Activated CD4-positive, alpha-beta T cell treated with anti-CD3 and anti-CD28 coated beads, Interleukin-2, amount 10 ng/mL, durations not matched to agents 24 days and 14 days (primary cell): Measurements from ENCODE around the gene DPF1. TPM values are rescaled to one million over a fixed set of nuclear protein-coding genes. Genes with fewer than 3 reads are reported as not detected.
A peak's percentile ranks its signal among the peaks of the same experiment; 100 is the strongest.

Experiments
- DNase-seq: peaks from one replicate; pipeline ENCODE4 v3.0.0; 2022
- H3K27ac Mint-ChIP-seq: one replicate; pipeline ENCODE4 v1.8.0; 2022; ENCODE audit warnings: mild to moderate bottlenecking, mixed read lengths
- H3K27me3 Mint-ChIP-seq: one replicate; pipeline ENCODE4 v1.8.0; 2022; ENCODE audit warnings: mixed read lengths
- H3K36me3 Mint-ChIP-seq: one replicate; pipeline ENCODE4 v1.8.0; 2022; ENCODE audit warnings: low read depth, mild to moderate bottlenecking, mixed read lengths
- H3K4me1 Mint-ChIP-seq: one replicate; pipeline ENCODE4 v1.8.0; 2021; ENCODE audit warnings: mixed read lengths
- H3K4me3 Mint-ChIP-seq: one replicate; pipeline ENCODE4 v1.8.0; 2022; ENCODE audit warnings: mild to moderate bottlenecking, moderate library complexity, mixed read lengths
- H3K9me3 Mint-ChIP-seq: one replicate; pipeline ENCODE4 v1.8.0; 2021; ENCODE audit warnings: mixed read lengths
- intact Hi-C: fragments of 100-400 bp; cut with micrococcal nuclease; formaldehyde crosslinking; loops from one replicate; pipeline ENCODE4 v1.15.1; 2023
- total RNA-seq: library from RNA; stranded (reverse); gene quantifications from 2 replicates; pipeline ENCODE4 v1.2.3, GENCODE V29; 2022

DPF1 gene
- total RNA-seq, 1 donor from 2014 or later = 2.0 TPM

DNA sequence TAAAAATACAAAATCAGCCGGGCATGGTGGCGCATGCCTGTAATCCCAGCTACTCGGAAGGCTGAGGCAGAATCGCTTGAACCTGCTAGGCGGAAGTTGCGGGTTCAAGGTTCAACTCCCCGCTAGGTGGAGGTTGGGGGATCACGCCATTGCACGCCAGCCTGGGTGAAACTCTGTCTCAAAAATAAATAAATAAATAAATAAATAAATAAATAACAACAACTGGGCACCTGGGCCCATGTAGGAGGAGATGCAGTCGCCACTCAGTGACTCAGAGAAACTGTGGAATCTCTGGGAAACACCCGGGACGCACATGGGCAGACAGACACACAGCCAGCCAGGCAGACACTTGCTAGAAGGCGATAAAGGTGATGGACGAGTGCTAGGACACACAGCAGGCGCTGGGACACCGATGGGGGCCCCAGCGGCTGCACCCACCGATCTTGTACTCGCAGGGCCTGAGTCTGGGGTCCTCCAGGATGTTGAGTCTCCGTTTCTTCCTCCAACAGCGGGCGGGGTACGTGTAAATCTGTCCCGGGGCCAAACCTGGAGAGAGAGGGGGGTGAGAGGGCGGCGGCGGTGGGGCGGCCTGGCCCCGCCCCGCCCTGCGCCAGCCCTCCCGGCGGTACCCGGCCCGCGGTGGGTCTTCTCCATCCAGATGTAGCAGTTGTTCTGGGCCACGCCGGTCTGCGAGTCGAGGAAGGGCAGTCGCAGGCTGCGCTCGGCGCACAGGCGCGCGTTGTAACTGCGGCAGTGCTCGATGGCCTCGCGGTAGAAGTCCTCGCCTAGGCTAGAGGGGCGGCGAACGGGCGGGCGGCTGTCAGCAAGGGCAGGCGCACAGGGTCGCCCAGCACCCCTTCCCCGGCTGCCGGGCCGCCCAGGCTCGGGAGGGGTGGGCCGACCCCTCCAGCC lies 1.8 kb downstream of the DPF1 start:
- no peak overlapping the region for H3K4me3 Mint-ChIP-seq
- H3K9me3 Mint-ChIP-seq = no peaks in the 10 kb centered on the region
- H3K27me3 Mint-ChIP-seq = peaks cover 46% of the 10 kb centered on the region
- H3K4me1 Mint-ChIP-seq = peaks cover 16% of the 10 kb centered on the region
- no peaks in the 10 kb centered on the region for H3K36me3 Mint-ChIP-seq
- no peak overlapping the region for H3K27ac Mint-ChIP-seq
- intact Hi-C loops = loop anchor here (10.0 kb wide), 1 partner anchor 77 kb away; no protein-coding TSS in a partner anchor
- DNase-seq = no peak

DNA sequence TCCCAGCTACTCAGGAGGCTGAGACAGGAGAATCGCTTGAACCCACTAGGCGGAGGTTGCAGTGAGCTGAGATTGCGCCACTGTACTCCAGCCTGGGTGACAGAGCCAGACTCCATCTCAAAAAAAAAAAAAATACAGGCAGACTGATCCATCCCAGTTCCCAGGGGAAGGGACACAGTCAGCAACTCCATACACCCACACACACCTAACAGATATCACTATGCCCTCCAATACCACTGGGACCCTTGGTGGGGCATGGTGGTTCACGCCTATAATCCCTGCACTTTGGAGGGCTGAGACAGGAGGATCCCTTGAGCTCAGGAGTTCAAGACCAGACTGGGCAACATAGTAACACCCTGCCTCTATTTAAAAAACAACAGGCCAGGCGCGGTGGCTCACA lies 2.6 kb downstream of the DPF1 start:
- H3K4me1 Mint-ChIP-seq = peaks cover 15% of the 10 kb centered on the region
- no peak overlapping the region for H3K27ac Mint-ChIP-seq
- no peak overlapping the region for H3K4me3 Mint-ChIP-seq
- peaks cover 39% of the 10 kb centered on the region for H3K27me3 Mint-ChIP-seq
- intact Hi-C loops = loop anchor here (10.0 kb wide), 1 partner anchor 77 kb away; no protein-coding TSS in a partner anchor
- no peaks in the 10 kb centered on the region for H3K9me3 Mint-ChIP-seq
- DNase-seq = no peak
- no peaks in the 10 kb centered on the region for H3K36me3 Mint-ChIP-seq

GRCh38 chr19:38219221-38219620 lies 4.8 kb downstream of the DPF1 start:
- no peak for DNase-seq
- Mint-ChIP-seq H3K27ac (no peak overlapping the region), H3K9me3 (no peaks in the 10 kb centered on the region), H3K4me1 (peaks cover 12% of the 10 kb centered on the region), H3K36me3 (no peaks in the 10 kb centered on the region), H3K27me3 (peaks cover 36% of the 10 kb centered on the region), H3K4me3 (no peak overlapping the region)
- intact Hi-C loops = no loop called here

DNA sequence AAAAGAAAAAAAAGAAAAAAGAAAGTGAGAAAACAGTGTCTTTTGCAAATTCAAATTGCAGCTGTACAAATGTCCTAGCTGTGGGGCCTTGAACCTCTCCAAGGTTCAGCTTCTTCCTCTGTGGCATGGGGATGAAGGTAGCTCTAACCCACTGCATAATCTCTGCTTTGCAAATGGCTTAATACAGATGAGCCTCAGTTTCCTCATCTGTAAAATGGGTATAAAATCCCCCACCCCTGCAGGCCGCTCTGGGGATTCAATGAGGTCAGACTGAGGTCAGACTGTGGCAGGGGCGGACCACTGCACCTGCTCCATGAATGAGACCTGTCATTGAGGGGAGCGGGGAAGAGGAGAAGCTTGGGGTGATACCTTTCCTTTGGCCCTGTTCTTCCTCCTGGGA lies 5.8 kb downstream of the DPF1 start:
- H3K4me1 Mint-ChIP-seq = peaks cover 16% of the 10 kb centered on the region
- H3K27me3 Mint-ChIP-seq = peaks cover 34% of the 10 kb centered on the region
- no peaks in the 10 kb centered on the region for H3K9me3 Mint-ChIP-seq
- DNase-seq = no peak
- peaks cover 4% of the 10 kb centered on the region for H3K36me3 Mint-ChIP-seq
- H3K4me3 Mint-ChIP-seq = no peak overlapping the region
- H3K27ac Mint-ChIP-seq = no peak overlapping the region
- intact Hi-C loops = no loop called here

- intact Hi-C loops = no loop called here
- Mint-ChIP-seq H3K27ac (no peak overlapping the region), H3K36me3 (peaks cover 4% of the 10 kb centered on the region), H3K27me3 (peaks cover 32% of the 10 kb centered on the region), H3K4me1 (peaks cover 12% of the 10 kb centered on the region), H3K9me3 (no peaks in the 10 kb centered on the region), H3K4me3 (no peak overlapping the region)
- DNase-seq = no peak
Observed at GRCh38 chr19:38216785-38217641, 7.0 kb downstream of the DPF1 start.

DNA sequence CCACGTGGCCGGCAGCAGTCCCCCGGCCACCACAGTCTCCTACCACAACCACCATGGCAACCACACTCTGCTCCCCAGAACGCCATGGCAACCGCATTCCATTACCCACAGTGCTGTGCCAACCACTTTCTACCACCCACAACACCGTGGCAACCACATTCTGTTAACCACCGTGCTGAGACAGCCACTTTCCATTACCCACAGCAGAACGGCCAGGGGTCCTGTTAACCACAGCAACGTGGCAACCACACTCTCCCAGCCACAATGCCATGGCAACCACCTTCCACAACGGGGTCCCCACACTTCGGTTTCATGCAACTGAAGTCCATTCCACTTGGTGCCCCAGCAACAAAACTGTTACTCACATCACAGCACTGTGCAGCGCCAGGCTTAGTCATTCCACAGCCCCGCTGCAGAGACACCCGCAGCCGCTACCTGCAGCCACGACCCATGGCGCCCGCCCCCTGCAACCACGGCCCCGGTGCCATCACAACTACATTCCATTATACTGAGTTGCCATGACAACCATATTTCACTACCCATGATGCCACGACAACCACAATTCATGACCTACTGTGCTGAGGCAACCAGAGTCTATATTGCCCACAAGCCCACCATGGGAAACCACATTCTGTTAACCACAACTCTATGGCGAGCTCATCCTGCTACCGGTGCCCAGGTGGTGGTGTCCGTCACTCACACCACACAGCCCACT lies 10.0 kb downstream of the DPF1 start:
- peak; percentile 87 for DNase-seq
- Mint-ChIP-seq H3K27ac (peak overlapping the region; percentile 84), H3K9me3 (no peaks in the 10 kb centered on the region), H3K4me1 (peaks cover 18% of the 10 kb centered on the region), H3K36me3 (peaks cover 6% of the 10 kb centered on the region), H3K4me3 (peak overlapping the region; percentile 49), H3K27me3 (peaks cover 37% of the 10 kb centered on the region)
- intact Hi-C loops = no loop called here

DNA sequence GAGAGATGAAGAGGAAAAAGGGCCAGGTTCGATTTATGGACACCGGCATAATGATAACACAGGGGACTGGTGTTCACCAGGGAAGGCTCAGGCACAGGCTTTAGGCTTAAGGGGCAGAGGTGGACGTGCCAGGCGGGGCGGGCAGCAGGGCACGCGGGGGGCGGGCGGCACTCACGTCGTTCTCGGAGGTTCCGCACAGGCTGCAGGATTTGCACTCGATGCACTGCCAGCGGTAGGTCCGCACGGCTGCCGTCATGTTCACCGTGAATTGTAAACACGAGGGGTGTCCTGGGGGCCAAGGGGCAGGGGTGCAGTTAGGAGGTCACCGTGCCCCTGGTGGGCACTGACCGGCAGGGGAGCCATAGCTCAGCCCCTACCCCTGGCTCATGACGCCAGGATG lies 10.6 kb downstream of the DPF1 start:
- Mint-ChIP-seq H3K27ac (peak overlapping the region; percentile 84), H3K27me3 (peaks cover 39% of the 10 kb centered on the region), H3K4me1 (peaks cover 18% of the 10 kb centered on the region)

GRCh38 chr19:38211766-38212165 lies 12.3 kb downstream of the DPF1 start:
- H3K27me3 Mint-ChIP-seq = peaks cover 42% of the 10 kb centered on the region
- peaks cover 18% of the 10 kb centered on the region for H3K4me1 Mint-ChIP-seq
- no peak overlapping the region for H3K27ac Mint-ChIP-seq
- peaks cover 6% of the 10 kb centered on the region for H3K36me3 Mint-ChIP-seq
- intact Hi-C loops = no loop called here
- H3K4me3 Mint-ChIP-seq = no peak overlapping the region
- no peaks in the 10 kb centered on the region for H3K9me3 Mint-ChIP-seq
- DNase-seq = no peak

More for the DNA sequence above, 10.6 kb downstream of the DPF1 start:
- H3K36me3 Mint-ChIP-seq = peaks cover 6% of the 10 kb centered on the region
- intact Hi-C loops = no loop called here
- DNase-seq = no peak
- no peak overlapping the region for H3K4me3 Mint-ChIP-seq
- no peaks in the 10 kb centered on the region for H3K9me3 Mint-ChIP-seq

DNA sequence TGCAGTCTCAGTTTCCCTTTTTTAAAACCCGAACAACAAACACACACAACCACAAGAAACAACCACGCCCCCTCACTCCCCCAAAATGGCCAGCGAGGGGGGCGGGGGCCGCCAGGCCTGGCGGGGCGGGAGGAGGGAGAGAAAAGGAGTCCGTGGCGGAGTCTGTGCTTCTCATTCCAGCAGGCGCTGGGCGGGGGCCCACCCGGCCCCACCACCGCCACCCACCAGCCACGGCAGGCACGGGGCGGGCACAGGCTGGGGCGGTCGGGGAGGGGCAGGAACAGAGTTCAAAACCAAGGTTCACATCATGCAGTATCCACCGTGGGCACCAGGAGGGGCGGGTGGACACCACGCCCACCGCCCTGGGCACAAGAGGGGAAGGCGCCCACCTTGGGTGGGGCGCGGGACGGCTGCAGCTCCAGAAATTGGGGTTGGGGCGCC lies 12.9 kb downstream of the DPF1 start:
- intact Hi-C loops = no loop called here
- DNase-seq = no peak
- H3K9me3 Mint-ChIP-seq = no peaks in the 10 kb centered on the region
- peaks cover 42% of the 10 kb centered on the region for H3K27me3 Mint-ChIP-seq
- peaks cover 6% of the 10 kb centered on the region for H3K36me3 Mint-ChIP-seq
- no peak overlapping the region for H3K4me3 Mint-ChIP-seq
- H3K4me1 Mint-ChIP-seq = peaks cover 18% of the 10 kb centered on the region
- H3K27ac Mint-ChIP-seq = no peak overlapping the region

DNA sequence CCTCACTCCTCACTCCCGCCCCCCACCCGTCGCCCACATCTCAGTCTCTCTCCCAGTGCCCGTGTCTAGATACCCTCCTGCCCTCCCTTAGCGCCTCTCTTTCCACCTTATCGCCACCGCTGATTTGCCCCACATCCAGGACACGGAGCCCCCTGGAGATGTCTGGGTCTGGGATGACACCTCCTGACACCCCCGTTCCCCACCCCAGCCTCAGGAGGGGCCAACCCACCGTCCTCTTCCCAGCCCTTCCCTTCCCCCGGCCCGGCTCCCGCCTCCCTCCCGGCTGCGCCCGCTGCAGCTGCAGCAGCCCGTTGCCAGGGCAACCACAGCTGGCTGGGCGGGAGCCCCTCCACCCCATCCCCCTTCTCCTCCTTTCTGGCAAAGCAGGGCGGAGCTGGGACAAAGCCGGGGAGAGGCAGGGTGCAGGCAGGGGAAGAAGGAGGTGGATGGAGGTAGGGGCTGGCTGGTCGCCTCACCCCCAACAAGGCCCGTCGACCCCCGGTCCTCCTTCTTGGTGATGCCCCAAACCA lies 13.5 kb downstream of the DPF1 start:
- H3K4me1 Mint-ChIP-seq = peaks cover 18% of the 10 kb centered on the region
- intact Hi-C loops = no loop called here
- DNase-seq = no peak
- H3K27me3 Mint-ChIP-seq = peaks cover 39% of the 10 kb centered on the region
- no peak overlapping the region for H3K4me3 Mint-ChIP-seq
- no peaks in the 10 kb centered on the region for H3K9me3 Mint-ChIP-seq
- no peak overlapping the region for H3K27ac Mint-ChIP-seq
- H3K36me3 Mint-ChIP-seq = peaks cover 6% of the 10 kb centered on the region

DNA sequence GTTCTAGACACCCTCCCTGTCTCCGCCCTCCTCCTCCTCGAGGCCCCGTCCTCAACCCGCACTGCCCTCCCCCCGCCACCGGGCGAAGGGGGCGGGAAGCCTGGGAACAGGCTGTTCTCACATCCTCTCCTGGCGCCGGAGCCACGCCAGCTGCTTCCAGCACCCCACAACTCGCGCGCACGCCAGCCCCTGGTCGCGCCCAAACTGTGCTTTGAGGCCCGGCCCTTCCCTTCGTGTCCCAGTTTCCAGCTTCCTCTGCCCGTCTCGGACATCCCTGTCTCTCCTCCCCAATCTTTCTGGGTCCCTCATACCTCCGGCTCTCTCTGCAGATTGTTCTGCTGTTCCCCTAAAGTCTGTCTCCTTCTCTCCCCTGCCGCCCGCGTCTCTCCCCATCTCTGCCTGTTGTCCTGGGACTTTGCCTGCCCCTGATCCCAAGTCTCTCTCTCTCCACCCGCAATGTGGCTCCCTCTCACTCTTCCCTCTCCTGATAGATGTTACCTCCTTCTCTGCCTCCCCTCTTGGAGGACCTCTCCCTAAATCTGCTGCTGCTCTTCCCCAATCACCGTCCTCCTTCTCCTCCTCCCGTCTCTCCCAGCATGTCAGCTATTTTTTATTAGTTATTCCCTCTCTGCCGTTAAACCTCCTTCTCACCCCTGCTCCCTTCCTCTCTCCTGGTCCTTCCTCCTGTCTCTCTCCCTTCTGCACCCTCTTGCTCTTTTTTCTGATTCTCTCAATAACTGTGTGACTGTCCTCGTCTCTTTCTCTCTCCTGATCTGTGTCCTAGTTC lies 14.2 kb downstream of the DPF1 start:
- H3K27ac Mint-ChIP-seq = no peak overlapping the region
- DNase-seq = no peak
- no peak overlapping the region for H3K4me3 Mint-ChIP-seq
- H3K4me1 Mint-ChIP-seq = peaks cover 18% of the 10 kb centered on the region
- H3K27me3 Mint-ChIP-seq = peaks cover 39% of the 10 kb centered on the region
- H3K36me3 Mint-ChIP-seq = peaks cover 6% of the 10 kb centered on the region
- no peaks in the 10 kb centered on the region for H3K9me3 Mint-ChIP-seq
- intact Hi-C loops = no loop called here

DNA sequence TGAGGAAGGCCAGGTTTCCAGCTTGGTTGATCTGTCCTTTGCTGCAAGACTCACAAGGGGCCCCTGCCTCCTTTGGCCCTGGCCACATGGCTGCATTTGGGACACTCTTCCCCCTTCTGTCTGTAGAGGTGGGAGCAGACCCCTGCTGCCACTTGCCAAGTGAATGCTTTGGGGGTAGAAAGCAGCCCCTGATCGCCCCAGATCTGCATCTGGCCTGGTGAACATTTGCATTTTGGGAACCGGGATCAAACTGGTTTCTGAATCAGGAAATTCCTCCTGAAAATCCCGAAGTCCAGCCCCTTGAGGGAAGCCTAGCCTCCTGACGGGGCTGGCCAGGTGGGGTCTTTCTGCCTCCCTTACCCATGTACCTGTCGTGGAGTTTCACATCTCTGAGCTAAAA lies 14.9 kb downstream of the DPF1 start:
- Mint-ChIP-seq H3K4me1 (peaks cover 13% of the 10 kb centered on the region), H3K4me3 (no peak overlapping the region), H3K27me3 (peaks cover 34% of the 10 kb centered on the region), H3K27ac (no peak overlapping the region), H3K36me3 (peaks cover 6% of the 10 kb centered on the region), H3K9me3 (no peaks in the 10 kb centered on the region)
- DNase-seq = no peak
- intact Hi-C loops = no loop called here

DNA sequence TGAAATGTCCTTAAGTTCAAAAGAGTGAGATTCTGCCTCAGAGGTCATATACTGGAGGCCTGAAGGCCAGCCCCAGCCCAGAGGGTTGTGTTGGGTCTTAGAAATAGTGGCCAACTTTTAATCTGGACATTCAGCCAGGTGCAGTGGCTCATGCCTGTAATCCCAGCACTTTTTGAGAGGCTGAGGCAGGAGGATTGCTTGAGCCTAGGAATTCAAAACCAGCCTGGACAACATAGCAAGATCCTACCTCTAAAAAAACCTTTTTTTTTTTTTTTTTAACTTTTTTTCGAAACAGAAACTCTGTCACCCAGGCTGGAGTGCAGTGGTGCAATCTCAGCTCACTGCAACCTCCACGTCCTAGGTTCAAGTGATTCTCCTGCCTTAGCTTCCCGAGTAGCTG lies 15.5 kb downstream of the DPF1 start:
- Mint-ChIP-seq H3K36me3 (peaks cover 3% of the 10 kb centered on the region), H3K27me3 (peaks cover 30% of the 10 kb centered on the region), H3K4me3 (no peak overlapping the region), H3K9me3 (no peaks in the 10 kb centered on the region), H3K4me1 (peaks cover 8% of the 10 kb centered on the region), H3K27ac (no peak overlapping the region)
- DNase-seq = no peak
- intact Hi-C loops = no loop called here
